Lower lobe of right lung (tissue), 2 donors: ENCODE results near the gene MAGI2. TPM values are rescaled to one million over a fixed set of nuclear protein-coding genes. Genes with fewer than 3 reads are reported as not detected.
A peak's percentile ranks its signal among the peaks of the same experiment; 100 is the strongest.
"Not testable (repeated sequence)": the region's sequence is repeated elsewhere in the genome, so short reads cannot be mapped to it uniquely, and the experiment has no call there.

ENCODE experiments used
- ATAC-seq, 2 donors: fragments of 200-7000 bp; cut with Tn5 transposase; one replicate each; pipeline ENCODE4 v1.9.1; 2020 to 2022; ENCODE audit warnings: mild to moderate bottlenecking in 2 of 2, moderate library complexity in 2 of 2
- DNase-seq: peaks from one replicate; pipeline ENCODE4 v3.0.0-alpha.2; 2020
- H3K27ac ChIP-seq: fragments of 200-600 bp; one replicate; pipeline ENCODE4 v1.8.0; 2022
- H3K27me3 ChIP-seq: fragments of 200-600 bp; one replicate; pipeline ENCODE4 v1.8.0; 2022; ENCODE audit warnings: low read depth
- H3K36me3 ChIP-seq: fragments of 200-600 bp; one replicate; pipeline ENCODE4 v1.8.0; 2022; ENCODE audit warnings: mild to moderate bottlenecking
- H3K4me1 ChIP-seq: fragments of 200-600 bp; one replicate; pipeline ENCODE4 v1.8.0; 2022
- H3K4me3 ChIP-seq: fragments of 200-600 bp; one replicate; pipeline ENCODE4 v1.8.0; 2022; ENCODE audit warnings: mild to moderate bottlenecking
- H3K9me3 ChIP-seq: fragments of 200-600 bp; one replicate; pipeline ENCODE4 v1.8.0; 2022
- intact Hi-C: fragments of 100-400 bp; cut with DNase I; formaldehyde crosslinking; loops from one replicate; pipeline ENCODE4 v1.11.0; 2022
- total RNA-seq: library from RNA; stranded (reverse); fragmentation: NEBNext Ultra II Directional; extraction: Animal tissue kit (Norgen Biotek cat#: 25700); gene quantifications from one replicate; pipeline ENCODE4 v1.2.1, GENCODE V29; 2021
- TF ChIP-seq, protein P1 (sequence below): fragments of 200-600 bp; IDR thresholded peaks from one replicate; pipeline ENCODE4 v1.8.0; 2022; ENCODE audit warnings: antibody characterized with exemption, mild to moderate bottlenecking
- donor health status: DM: no; HTN: yes; CAD: no; lungs with severe emphysema.

Gene MAGI2
- total RNA-seq, 1 donor from 2014 or later, result 15.3 TPM

DNA sequence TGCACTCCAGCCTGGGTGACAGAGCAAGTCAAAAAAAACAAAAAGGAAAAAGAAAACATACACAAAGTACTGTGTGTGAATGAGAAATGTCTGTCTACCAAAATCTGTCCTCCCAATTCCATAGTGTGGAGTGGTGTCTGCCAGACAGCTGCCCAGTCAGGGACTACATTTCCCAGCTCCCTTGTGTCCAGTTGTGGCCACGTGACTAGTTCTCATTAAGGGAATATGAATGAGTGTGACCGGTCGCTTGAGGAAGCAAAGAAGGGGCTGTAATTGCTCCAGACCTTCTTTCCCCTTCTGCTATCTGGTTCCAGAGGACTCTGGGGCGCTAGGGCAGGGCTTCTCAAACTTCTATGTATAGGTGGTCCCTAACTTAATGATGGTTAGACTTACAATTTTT is 1450.8 kb downstream of the MAGI2 start:
- Histone ChIP-seq H3K27me3 (no peaks in the 10 kb centered on the region), H3K4me3 (no peak overlapping the region), H3K4me1 (no peaks in the 10 kb centered on the region), H3K36me3 (no peaks in the 10 kb centered on the region), H3K9me3 (no peaks in the 10 kb centered on the region), H3K27ac (no peak overlapping the region)
- no peak for DNase-seq
- ATAC-seq, result no peak
- intact Hi-C loops, result no loop called here
- TF ChIP-seq, protein P1, sequence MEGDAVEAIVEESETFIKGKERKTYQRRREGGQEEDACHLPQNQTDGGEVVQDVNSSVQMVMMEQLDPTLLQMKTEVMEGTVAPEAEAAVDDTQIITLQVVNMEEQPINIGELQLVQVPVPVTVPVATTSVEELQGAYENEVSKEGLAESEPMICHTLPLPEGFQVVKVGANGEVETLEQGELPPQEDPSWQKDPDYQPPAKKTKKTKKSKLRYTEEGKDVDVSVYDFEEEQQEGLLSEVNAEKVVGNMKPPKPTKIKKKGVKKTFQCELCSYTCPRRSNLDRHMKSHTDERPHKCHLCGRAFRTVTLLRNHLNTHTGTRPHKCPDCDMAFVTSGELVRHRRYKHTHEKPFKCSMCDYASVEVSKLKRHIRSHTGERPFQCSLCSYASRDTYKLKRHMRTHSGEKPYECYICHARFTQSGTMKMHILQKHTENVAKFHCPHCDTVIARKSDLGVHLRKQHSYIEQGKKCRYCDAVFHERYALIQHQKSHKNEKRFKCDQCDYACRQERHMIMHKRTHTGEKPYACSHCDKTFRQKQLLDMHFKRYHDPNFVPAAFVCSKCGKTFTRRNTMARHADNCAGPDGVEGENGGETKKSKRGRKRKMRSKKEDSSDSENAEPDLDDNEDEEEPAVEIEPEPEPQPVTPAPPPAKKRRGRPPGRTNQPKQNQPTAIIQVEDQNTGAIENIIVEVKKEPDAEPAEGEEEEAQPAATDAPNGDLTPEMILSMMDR, result no peak

DNA sequence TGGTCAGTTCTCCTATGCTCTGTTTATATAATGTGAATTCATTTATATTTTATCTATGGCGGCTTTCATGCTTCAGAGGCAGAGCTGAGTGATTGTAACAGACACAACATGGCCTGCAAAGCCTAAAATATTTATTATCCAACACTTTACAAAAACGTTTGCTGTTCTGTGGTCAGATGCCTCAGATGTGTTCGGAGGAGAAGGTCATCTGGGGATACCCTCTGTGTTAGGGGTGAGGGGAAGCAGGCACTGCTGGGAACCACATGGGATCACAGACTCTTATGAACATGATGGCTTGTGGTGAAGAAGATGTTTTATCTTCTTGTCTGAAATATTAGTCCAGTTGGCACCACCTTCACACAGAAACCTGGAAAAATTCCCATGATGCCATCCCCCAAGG is 1451.4 kb downstream of the MAGI2 start:
- ATAC-seq, result no peak
- Histone ChIP-seq H3K27ac (no peak overlapping the region), H3K4me3 (no peak overlapping the region), H3K9me3 (no peaks in the 10 kb centered on the region), H3K27me3 (no peaks in the 10 kb centered on the region), H3K36me3 (no peaks in the 10 kb centered on the region), H3K4me1 (no peaks in the 10 kb centered on the region)
- intact Hi-C loops, result no loop called here
- DNase-seq, result no peak
- TF ChIP-seq, protein P1, result no peak

DNA sequence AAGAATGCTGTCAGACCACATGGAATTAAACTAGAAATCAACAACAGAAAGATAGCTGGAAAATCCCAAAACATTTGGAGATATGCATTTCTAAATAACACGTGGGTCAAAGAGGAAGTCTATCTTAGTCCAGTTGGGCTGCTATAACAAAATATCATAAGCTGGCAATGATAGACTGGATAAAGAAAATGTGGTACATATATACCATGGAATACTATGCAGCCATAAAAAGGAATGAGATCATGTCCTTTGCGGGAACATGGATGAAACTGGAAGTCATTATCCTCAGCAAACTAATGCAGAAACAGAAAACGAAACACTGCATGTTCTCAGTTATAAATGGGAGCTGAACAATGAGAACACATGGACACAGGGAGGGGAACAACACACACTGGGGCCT is 1454.3 kb downstream of the MAGI2 start:
- H3K4me1 ChIP-seq, H3K27ac ChIP-seq, ATAC-seq, DNase-seq, H3K9me3 ChIP-seq, H3K36me3 ChIP-seq, H3K27me3 ChIP-seq, H3K4me3 ChIP-seq, intact Hi-C loops: not testable (repeated sequence)

DNA sequence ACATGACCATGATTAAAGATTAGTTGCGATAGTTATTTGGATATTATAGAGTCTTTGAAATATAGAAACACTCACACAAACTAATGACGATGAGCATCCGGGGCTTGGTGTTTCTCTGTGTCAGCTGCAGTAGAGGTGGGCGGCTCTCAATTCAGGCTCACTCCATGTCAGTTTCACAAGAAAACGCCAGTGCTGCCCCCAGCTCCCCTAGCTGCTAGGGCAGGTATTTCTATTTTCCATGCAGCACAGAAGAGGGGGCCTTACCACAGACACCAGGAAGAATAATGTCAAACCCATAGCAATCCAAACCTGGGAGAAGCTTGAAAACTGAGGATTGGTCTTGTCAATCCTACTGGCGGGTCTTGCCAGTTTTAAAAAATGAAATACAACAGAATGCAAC is 1457.8 kb downstream of the MAGI2 start:
- Histone ChIP-seq H3K27ac (no peak overlapping the region), H3K9me3 (no peaks in the 10 kb centered on the region)
- intact Hi-C loops, result no loop called here

DNA sequence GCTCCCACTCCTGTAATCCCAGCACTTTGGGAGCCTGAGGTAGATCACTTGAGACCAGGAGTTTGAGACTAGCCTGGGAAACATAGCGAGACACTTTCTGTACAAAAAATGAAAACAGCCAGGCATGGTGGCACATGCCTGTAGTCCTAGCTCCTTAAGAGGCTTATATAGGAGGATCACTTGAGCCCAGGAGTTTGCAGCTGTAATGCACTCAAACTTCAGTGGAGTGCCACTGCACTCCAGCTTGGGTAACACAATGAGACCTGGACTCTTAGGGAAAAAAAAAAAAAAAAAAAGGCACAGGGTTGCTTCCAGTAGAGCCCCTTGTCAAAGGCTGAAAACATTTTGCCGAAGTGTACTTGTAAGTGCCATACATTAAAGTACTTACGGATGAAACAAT is 1459.6 kb downstream of the MAGI2 start:
- Histone ChIP-seq H3K4me3 (no peak overlapping the region), H3K27me3 (no peaks in the 10 kb centered on the region), H3K9me3 (no peaks in the 10 kb centered on the region), H3K36me3 (no peaks in the 10 kb centered on the region), H3K4me1 (no peaks in the 10 kb centered on the region), H3K27ac (no peak overlapping the region)
- ATAC-seq (peak in 1 of 2 donors; percentile 62), DNase-seq (no peak)
- TF ChIP-seq, protein P1, result no peak
- intact Hi-C loops, result no loop called here

More for the DNA sequence above, 1457.8 kb downstream of the MAGI2 start:
- no peak for ATAC-seq
- Histone ChIP-seq H3K4me1 (no peaks in the 10 kb centered on the region), H3K4me3 (no peak overlapping the region), H3K36me3 (no peaks in the 10 kb centered on the region), H3K27me3 (no peaks in the 10 kb centered on the region)
- TF ChIP-seq, protein P1, result no peak
- no peak for DNase-seq

DNA sequence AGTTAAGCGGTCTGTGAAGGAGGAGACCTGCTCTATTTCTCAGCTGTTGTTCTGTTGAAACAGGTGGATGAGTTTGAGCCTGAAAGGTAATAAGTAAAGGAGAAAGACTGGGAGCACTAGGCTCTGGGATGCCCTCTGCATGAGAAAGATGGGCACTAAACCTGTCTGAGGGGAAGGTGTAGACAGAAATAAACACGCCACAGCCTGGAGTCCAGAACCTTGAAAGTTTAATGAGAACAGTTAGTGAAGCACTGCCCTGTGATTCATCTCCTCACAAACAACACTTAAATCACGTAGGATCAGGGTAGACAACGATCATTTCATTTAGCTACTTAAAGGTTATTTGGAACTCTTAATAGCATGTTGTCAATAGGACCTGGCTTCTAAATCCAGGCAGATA is 1461.8 kb downstream of the MAGI2 start:
- ATAC-seq (no peak), DNase-seq (no peak)
- Histone ChIP-seq H3K4me3 (no peak overlapping the region), H3K4me1 (no peaks in the 10 kb centered on the region), H3K9me3 (no peaks in the 10 kb centered on the region), H3K36me3 (no peaks in the 10 kb centered on the region), H3K27ac (no peak overlapping the region), H3K27me3 (no peaks in the 10 kb centered on the region)
- intact Hi-C loops, result no loop called here
- TF ChIP-seq, protein P1, result no peak
